Panc1 (cell line): ENCODE measurements around the gene TIMM13. TPM values are rescaled to one million over a fixed set of nuclear protein-coding genes. Genes with fewer than 3 reads are reported as not detected.

ENCODE experiments used
- ATAC-seq: fragments of 200-7000 bp; cut with Tn5 transposase; 2 replicates; pipeline ENCODE4 v1.9.1; 2020; ENCODE audit warnings: mild to moderate bottlenecking, moderate library complexity
- BruUV-seq: library from RNA; stranded (reverse); fragments of 400-500 nt; replicated peaks from 2 replicates; lab custom pipeline; 2021; lab: Mats Ljungman, UMichigan
- CTCF ChIA-PET: fragments of 300-600 bp; sonication (Branson Sonifier 250); formaldehyde crosslinking; loops from one replicate; lab custom pipeline; 2022; ENCODE audit warnings: antibody characterized with exemption; lab: Charles Lee
- POLR2A ChIA-PET: fragments of 300-600 bp; sonication (Branson Sonifier 250); formaldehyde crosslinking; loops from one replicate; lab custom pipeline; 2022; ENCODE audit warnings: antibody characterized with exemption; lab: Charles Lee
- DNase-seq: peaks from one replicate; pipeline ENCODE4 v3.0.0-alpha.2; 2010; ENCODE audit warnings: low read depth, low spot score
- H3K27ac ChIP-seq: 2 replicates; pipeline ENCODE4 v1.5.1; 2011; ENCODE audit warnings: mild to moderate bottlenecking, low read length, inconsistent platforms
- H3K27me3 ChIP-seq: fragments of 200-500 bp; sonication (Bioruptor generic); 2 replicates; pipeline ENCODE4 v1.6.0; 2014; ENCODE audit warnings: low read length, inconsistent platforms; ENCODE audit not compliant: control insufficient read depth, insufficient read depth
- H3K36me3 ChIP-seq: fragments of 200-500 bp; sonication (Bioruptor generic); 2 replicates; pipeline ENCODE4 v1.5.1; 2014; ENCODE audit warnings: inconsistent platforms, mild to moderate bottlenecking, low read length, moderate library complexity; ENCODE audit not compliant: control insufficient read depth, insufficient read depth
- H3K4me1 ChIP-seq: 2 replicates; pipeline ENCODE4 v1.5.1; 2011; ENCODE audit warnings: inconsistent platforms, mild to moderate bottlenecking, low read length, moderate library complexity; ENCODE audit not compliant: control insufficient read depth, insufficient read depth
- H3K4me3 ChIP-seq, 2 experiments: 2 replicates each; pipeline ENCODE4 v1.5.1; 2011 to 2012; ENCODE audit warnings: low read depth in 2 of 2, low read length in 2 of 2, mild to moderate bottlenecking in 2 of 2, inconsistent platforms in 1 of 2, moderate library complexity in 1 of 2
- H3K9me3 ChIP-seq: fragments of 200-500 bp; sonication (Bioruptor generic); 2 replicates; pipeline ENCODE4 v1.5.1; 2014; ENCODE audit warnings: low read depth, mild to moderate bottlenecking, inconsistent platforms, low read length, moderate library complexity; ENCODE audit not compliant: control insufficient read depth, insufficient read depth
- CTCF ChIP-seq: fragments of 450-650 bp; IDR thresholded peaks from 2 replicates; pipeline ENCODE4 v1.5.1; 2017; ENCODE audit warnings: mild to moderate bottlenecking
- POLR2AphosphoS5 ChIP-seq: IDR thresholded peaks from 2 replicates; pipeline ENCODE4 v1.6.1; 2012; ENCODE audit warnings: mild to moderate bottlenecking, low read depth, low read length, moderate library complexity
- REST ChIP-seq, 2 experiments: IDR thresholded peaks; 2 replicates each; pipeline ENCODE4 v1.6.1; 2011 to 2012; ENCODE audit warnings: low read depth in 2 of 2, control low read depth in 1 of 2, low read length in 1 of 2, mild to moderate bottlenecking in 1 of 2, moderate library complexity in 1 of 2; ENCODE audit not compliant: insufficient read depth in 1 of 2
- SIN3A ChIP-seq: IDR thresholded peaks from 2 replicates; pipeline ENCODE4 v1.6.1; 2012; ENCODE audit warnings: low read depth, mild to moderate bottlenecking, low read length, moderate library complexity, borderline replicate concordance; ENCODE audit not compliant: insufficient read depth
- TCF7L2 ChIP-seq: IDR thresholded peaks from 2 replicates; pipeline ENCODE4 v1.6.1; 2011; ENCODE audit warnings: mild to moderate bottlenecking, low read depth, low read length, inconsistent platforms
- in situ Hi-C: cut with HindIII; loops from 2 replicates; pipeline ENCODE4 v1.10.0; 2016; ENCODE audit warnings: low sequenced_read_pairs, low pct_unique_long_range_greater_than_20kb
- intact Hi-C: fragments of 100-400 bp; cut with micrococcal nuclease; formaldehyde crosslinking; loops from one replicate; pipeline ENCODE4 v1.10.0; 2022; ENCODE audit not compliant: unreplicated experiment
- total RNA-seq: library from RNA; stranded (reverse); gene quantifications from one replicate; pipeline ENCODE4 v1.2.1, GENCODE V29; 2021; ENCODE audit not compliant: unreplicated experiment

TIMM13 gene
- total RNA-seq, 1 experiment from 2014 or later = 128 TPM

GRCh38 chr19:2411709-2412108, 15.7 kb downstream of the TIMM13 start:
- ChIA-PET CTCF (no interaction called here), POLR2A (interaction anchor here (0.6 kb wide), 1 partner anchor 27 kb away, joined by 6 read pairs; no protein-coding TSS in a partner anchor)
- H3K36me3 ChIP-seq = no peaks in the 10 kb centered on the region
- H3K9me3 ChIP-seq = no peaks in the 10 kb centered on the region
- no TSS peak for BruUV-seq
- intact Hi-C loops (no loop called here), in situ Hi-C loops (no loop called here)
- H3K27ac ChIP-seq = no peak overlapping the region
- ATAC-seq = no peak
- no peak overlapping the region for H3K4me3 ChIP-seq
- no peaks in the 10 kb centered on the region for H3K4me1 ChIP-seq
- no peaks in the 10 kb centered on the region for H3K27me3 ChIP-seq
- no peak for DNase-seq
- TF ChIP-seq CTCF (no peak), TCF7L2 (no peak), REST (IDR thresholded peaks at IDR 0.05; ENCODE audit: insufficient read depth in 1 of 2, low read depth in 2 of 2, low read length in 1 of 2) (no peak), POLR2AphosphoS5 (no peak), SIN3A (no peak)

- DNase-seq (no peak), ATAC-seq (no peak)
- POLR2A ChIA-PET = interaction anchor here (0.6 kb wide), 1 partner anchor 237 kb away, joined by 3 read pairs; no protein-coding TSS in a partner anchor
- H3K9me3 ChIP-seq = no peaks in the 10 kb centered on the region
- no peaks in the 10 kb centered on the region for H3K36me3 ChIP-seq
- BruUV-seq = no TSS peak
- no peak overlapping the region for H3K27ac ChIP-seq
- TF ChIP-seq TCF7L2 = no peak
- no peak for TF ChIP-seq POLR2AphosphoS5
- no peak for TF ChIP-seq CTCF
- TF ChIP-seq SIN3A = no peak
- no peak for TF ChIP-seq REST (IDR thresholded peaks at IDR 0.05; ENCODE audit: insufficient read depth in 1 of 2, low read depth in 2 of 2, low read length in 1 of 2)
- CTCF ChIA-PET = no interaction called here
- in situ Hi-C loops = no loop called here
- no peak overlapping the region for H3K4me3 ChIP-seq
- H3K27me3 ChIP-seq = no peaks in the 10 kb centered on the region
- no peaks in the 10 kb centered on the region for H3K4me1 ChIP-seq
- intact Hi-C loops = no loop called here
Observed at GRCh38 chr19:2410023-2410422, 17.4 kb downstream of the TIMM13 start.
